ENCODE results near the gene SMS. TPM values are rescaled to one million over a fixed set of nuclear protein-coding genes. Genes with fewer than 3 reads are reported as not detected.
A peak's percentile ranks its signal among the peaks of the same experiment; 100 is the strongest.

SMS gene
- 161 TPM for total RNA-seq (ENCODE audit: unreplicated experiment)
- long read RNA-seq, transcript SMS-202 (11 exons, 1,837 nt), result major isoform, 154 of 165 reads
- long read RNA-seq, partial matches to known transcripts, result 8 of 165 reads
- long read RNA-seq, other reads (novel, unspliced or antisense), result 3 of 165 reads

DNA sequence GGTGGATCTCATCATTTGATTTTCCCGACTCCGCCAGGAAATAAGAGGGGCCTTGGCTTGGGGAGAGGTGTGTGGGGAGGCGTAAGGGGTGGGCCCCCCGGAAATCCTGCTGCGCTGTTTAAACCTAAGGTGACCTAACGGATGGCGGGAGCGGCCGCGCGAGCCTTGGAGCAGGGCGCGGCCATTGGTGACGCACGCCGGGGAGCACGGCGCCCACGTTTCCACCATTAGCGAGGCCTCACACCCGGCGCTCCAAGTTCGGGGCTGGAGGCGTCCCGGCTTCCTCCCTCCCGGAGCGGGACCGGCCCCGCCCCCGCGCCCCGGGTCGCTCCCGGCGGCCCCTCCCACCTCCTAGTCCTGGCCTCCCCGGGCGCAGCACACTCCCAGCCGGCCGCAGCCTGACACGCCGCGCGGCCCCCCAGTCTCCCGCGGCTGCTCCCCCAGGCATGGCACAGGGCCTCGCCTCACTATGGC, at the start of gene SMS:
SMS (plus strand) TSS at position 354 of the 474 bp plus-strand sequence; CDS start at position 470, 116 bp downstream.
- H3K27me3 Mint-ChIP-seq (ENCODE audit: unreplicated experiment), result peaks cover 3% of the 10 kb centered on the region

DNA sequence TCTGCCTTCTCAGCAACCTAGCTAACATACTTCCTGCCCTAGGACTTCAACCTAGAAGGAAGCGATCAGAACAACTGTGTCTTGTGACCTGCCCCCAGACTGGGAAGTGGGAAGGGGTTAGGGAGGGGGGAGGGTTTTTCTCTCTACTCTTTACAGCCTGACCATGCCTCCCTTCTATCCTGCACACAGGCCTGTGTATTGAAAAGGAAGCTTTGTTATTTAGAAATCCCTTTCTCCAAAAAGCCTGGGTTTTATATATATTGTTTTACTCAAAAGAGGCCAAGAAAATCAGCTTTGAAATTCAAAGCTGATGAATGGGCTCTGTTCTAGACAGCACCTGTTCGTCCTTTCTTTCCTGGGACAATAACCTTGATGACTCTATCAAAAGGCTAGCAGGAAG, 35.2 kb upstream of the SMS start:
- H3K27ac Mint-ChIP-seq (ENCODE audit: unreplicated experiment), result no peak overlapping the region
- H3K9me3 Mint-ChIP-seq (ENCODE audit: unreplicated experiment), result no peaks in the 10 kb centered on the region
- peaks cover 7% of the 10 kb centered on the region for H3K4me1 Mint-ChIP-seq (ENCODE audit: unreplicated experiment)
- H3K27me3 Mint-ChIP-seq (ENCODE audit: unreplicated experiment), result no peaks in the 10 kb centered on the region
- TF ChIP-seq, protein P1, sequence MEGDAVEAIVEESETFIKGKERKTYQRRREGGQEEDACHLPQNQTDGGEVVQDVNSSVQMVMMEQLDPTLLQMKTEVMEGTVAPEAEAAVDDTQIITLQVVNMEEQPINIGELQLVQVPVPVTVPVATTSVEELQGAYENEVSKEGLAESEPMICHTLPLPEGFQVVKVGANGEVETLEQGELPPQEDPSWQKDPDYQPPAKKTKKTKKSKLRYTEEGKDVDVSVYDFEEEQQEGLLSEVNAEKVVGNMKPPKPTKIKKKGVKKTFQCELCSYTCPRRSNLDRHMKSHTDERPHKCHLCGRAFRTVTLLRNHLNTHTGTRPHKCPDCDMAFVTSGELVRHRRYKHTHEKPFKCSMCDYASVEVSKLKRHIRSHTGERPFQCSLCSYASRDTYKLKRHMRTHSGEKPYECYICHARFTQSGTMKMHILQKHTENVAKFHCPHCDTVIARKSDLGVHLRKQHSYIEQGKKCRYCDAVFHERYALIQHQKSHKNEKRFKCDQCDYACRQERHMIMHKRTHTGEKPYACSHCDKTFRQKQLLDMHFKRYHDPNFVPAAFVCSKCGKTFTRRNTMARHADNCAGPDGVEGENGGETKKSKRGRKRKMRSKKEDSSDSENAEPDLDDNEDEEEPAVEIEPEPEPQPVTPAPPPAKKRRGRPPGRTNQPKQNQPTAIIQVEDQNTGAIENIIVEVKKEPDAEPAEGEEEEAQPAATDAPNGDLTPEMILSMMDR (IDR thresholded peaks at IDR 0.05; ENCODE audit: unreplicated experiment), result no peak
- H3K36me3 Mint-ChIP-seq (ENCODE audit: low read depth, unreplicated experiment), result no peaks in the 10 kb centered on the region
- DNase-seq (ENCODE audit: low spot score), result no peak
- H3K4me3 Mint-ChIP-seq (ENCODE audit: unreplicated experiment), result no peak overlapping the region

More for the DNA sequence above, at the start of gene SMS:
- peak within 1 kb of the TSS; percentile 91 for H3K4me3 Mint-ChIP-seq (ENCODE audit: unreplicated experiment)
- peak; percentile 55 for DNase-seq (ENCODE audit: low spot score)
- H3K36me3 Mint-ChIP-seq (ENCODE audit: low read depth, unreplicated experiment), result peaks cover 10% of the 10 kb centered on the region
- peaks cover 17% of the 10 kb centered on the region for H3K4me1 Mint-ChIP-seq (ENCODE audit: unreplicated experiment)
- peak within 1 kb of the TSS; percentile 74 for H3K27ac Mint-ChIP-seq (ENCODE audit: unreplicated experiment)
- no peaks in the 10 kb centered on the region for H3K9me3 Mint-ChIP-seq (ENCODE audit: unreplicated experiment)
- TF ChIP-seq, protein P1 (IDR thresholded peaks at IDR 0.05; ENCODE audit: unreplicated experiment), result no peak

DNA sequence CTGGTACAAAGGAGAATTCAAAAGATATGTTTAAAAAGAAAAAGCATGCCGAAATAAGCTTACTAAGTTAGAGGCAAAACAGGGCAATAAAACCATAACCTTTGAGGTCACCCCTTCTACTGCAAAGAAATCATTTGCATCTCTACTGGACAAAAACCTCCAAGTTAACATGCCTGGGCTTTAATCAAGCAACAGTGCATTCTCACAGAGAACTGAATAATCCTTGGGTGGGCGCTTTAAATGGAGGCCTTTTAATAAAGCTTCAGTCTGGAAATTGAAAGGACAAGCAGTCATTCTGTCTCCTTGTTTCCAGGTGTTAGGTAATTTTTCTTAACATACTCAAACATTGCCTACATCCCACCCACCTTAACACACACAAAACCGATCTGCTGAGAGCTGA, 34.6 kb upstream of the SMS start:
- Mint-ChIP-seq H3K27me3 (ENCODE audit: unreplicated experiment) (no peaks in the 10 kb centered on the region), H3K4me1 (ENCODE audit: unreplicated experiment) (peaks cover 7% of the 10 kb centered on the region), H3K9me3 (ENCODE audit: unreplicated experiment) (no peaks in the 10 kb centered on the region), H3K4me3 (ENCODE audit: unreplicated experiment) (no peak overlapping the region), H3K36me3 (ENCODE audit: low read depth, unreplicated experiment) (no peaks in the 10 kb centered on the region), H3K27ac (ENCODE audit: unreplicated experiment) (no peak overlapping the region)
- TF ChIP-seq, protein P1 (IDR thresholded peaks at IDR 0.05; ENCODE audit: unreplicated experiment), result no peak
- no peak for DNase-seq (ENCODE audit: low spot score)

DNA sequence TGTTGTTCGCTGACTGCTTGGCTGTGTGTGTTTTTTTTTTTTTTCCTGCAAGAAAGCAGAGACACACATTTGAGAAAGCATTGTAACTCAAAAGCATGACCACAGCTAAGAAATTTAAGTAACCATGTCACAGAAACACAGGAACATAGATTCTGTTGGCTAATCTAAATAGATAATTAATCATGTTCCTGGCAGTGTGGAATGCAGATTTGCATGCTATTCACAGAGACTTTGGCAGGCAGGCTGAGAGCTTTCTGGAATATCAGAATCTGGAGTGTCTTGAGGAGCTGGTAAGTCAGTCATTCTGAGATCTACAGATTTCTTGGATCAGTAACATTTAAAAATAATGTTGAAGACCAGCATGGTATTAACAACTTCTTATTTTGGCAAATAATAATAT, 33.2 kb upstream of the SMS start:
- Mint-ChIP-seq H3K4me3 (ENCODE audit: unreplicated experiment) (no peak overlapping the region), H3K27ac (ENCODE audit: unreplicated experiment) (no peak overlapping the region)
- no peak for DNase-seq (ENCODE audit: low spot score)

DNA sequence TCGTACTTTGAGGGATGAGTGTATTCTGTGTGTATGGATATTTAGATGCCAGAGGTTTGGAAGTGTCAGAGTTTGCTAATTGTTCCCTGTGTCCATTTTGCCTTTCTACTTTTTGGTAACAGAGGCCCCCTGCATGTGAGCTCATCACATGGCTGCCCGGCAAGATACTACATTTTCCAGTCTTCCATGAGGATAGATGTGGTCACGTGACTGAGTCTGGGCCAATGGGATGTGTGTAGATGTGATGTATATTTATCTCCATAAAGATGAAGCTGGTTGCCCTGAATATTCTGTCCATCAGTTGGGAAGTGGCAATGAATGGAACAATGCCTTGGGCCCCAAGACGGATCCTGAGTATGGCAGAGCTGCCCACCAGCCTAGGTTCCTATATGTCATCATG, 29.0 kb upstream of the SMS start:
- DNase-seq (ENCODE audit: low spot score), result no peak
- Mint-ChIP-seq H3K9me3 (ENCODE audit: unreplicated experiment) (no peaks in the 10 kb centered on the region), H3K36me3 (ENCODE audit: low read depth, unreplicated experiment) (no peaks in the 10 kb centered on the region), H3K27ac (ENCODE audit: unreplicated experiment) (no peak overlapping the region), H3K27me3 (ENCODE audit: unreplicated experiment) (no peaks in the 10 kb centered on the region), H3K4me1 (ENCODE audit: unreplicated experiment) (no peaks in the 10 kb centered on the region), H3K4me3 (ENCODE audit: unreplicated experiment) (no peak overlapping the region)
- TF ChIP-seq, protein P1 (IDR thresholded peaks at IDR 0.05; ENCODE audit: unreplicated experiment), result no peak

More for the DNA sequence above, 33.2 kb upstream of the SMS start:
- TF ChIP-seq, protein P1 (IDR thresholded peaks at IDR 0.05; ENCODE audit: unreplicated experiment), result no peak
- Mint-ChIP-seq H3K9me3 (ENCODE audit: unreplicated experiment) (no peaks in the 10 kb centered on the region), H3K27me3 (ENCODE audit: unreplicated experiment) (no peaks in the 10 kb centered on the region), H3K36me3 (ENCODE audit: low read depth, unreplicated experiment) (no peaks in the 10 kb centered on the region), H3K4me1 (ENCODE audit: unreplicated experiment) (peaks cover 7% of the 10 kb centered on the region)

Data from endothelial cell (in vitro differentiated cells).